ENCODE measurements around the gene PNLIP. TPM values are rescaled to one million over a fixed set of nuclear protein-coding genes. Genes with fewer than 3 reads are reported as not detected.

Gene PNLIP
- not detected in 5 replicates for total RNA-seq (2022; extraction: Qiagen RNA extraction; ENCODE audit: low read depth)

DNA sequence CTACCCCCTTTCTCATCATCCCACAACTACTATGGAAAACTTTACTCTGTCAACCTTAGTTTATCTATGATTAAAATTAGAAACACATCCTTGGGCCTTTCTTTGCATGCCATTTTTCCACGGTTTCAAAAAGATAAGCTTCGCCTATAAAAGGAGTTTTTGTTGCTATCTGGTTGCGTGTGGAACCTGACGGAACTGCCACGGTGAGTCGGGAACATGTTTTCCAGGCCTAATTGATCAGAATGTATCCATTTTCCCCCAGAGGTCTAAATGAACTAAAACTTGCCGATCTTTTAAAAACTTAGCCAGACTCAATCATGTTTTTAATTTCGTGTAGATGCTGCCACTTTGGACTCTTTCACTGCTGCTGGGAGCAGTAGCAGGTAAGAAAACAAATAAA lies at the start of gene PNLIP:
Gene PNLIP, plus strand, starts transcription at position 176 of the 400 bp plus-strand sequence. Its CDS starts 162 bp downstream, at position 338.

DNA sequence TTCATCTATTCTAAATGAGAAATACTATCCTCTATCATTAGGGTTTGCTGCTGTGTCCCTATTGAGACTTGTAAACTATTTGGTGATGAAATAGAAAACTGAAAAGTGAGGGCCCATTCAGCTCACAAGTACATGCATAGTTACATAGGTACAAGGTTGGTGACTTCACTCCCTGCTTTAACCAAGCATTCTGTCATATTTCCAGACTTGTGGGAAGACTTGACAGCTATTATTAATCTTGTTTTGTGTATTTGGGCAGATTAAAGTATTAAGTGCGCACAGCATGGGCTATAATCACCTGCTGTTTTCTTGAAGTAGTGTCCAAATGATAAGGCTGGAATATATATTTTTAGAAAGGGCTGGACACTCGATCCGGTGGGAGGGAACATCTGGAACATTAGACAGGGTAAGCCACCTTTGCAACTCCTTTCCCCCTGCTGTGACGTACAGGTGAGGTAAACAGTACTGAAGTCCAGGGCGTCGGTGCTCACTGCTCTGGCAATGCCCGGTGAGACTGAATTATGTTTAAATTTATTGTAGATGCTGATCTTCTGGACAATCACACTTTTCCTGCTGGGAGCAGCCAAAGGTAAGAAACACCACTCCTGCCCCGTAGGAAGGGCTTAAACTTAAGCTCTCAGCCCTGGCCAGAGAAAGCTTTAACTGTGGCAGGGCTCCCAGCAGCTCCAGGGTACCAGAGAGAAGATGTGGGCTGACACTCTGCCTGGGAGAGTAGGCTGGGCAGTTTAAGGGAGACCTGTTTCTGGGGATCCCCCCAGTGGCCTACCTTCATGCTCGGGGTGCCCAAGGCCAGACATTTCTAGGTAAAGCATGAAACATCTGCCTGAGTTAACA lies 45.1 kb downstream of the PNLIP start, which contains the start of gene PNLIPRP1:
Gene PNLIPRP1, plus strand, starts transcription at position 370 of the 855 bp plus-strand sequence. Its CDS starts 171 bp downstream, at position 541.

Other genes starting within 250 kb of the PNLIP start
- gene CCDC172, start 221.5 kb upstream of the PNLIP start, total RNA-seq (2022; extraction: Qiagen RNA extraction; ENCODE audit: low read depth): not detected in 5 replicates
- not detected in 5 replicates for gene PNLIPRP3, start 118.1 kb upstream of the PNLIP start, total RNA-seq (2022; extraction: Qiagen RNA extraction; ENCODE audit: low read depth)
- gene PNLIPRP1, start 45.0 kb downstream of the PNLIP start, total RNA-seq (2022; extraction: Qiagen RNA extraction; ENCODE audit: low read depth): not detected in 5 replicates
- 0.09 to 0.13 TPM (median 0.10 TPM) in 3 of 5 replicates, not detected in the others for gene PNLIPRP2, start 75.0 kb downstream of the PNLIP start, total RNA-seq (2022; extraction: Qiagen RNA extraction; ENCODE audit: low read depth)
- 11.9 to 14.6 TPM (median 13.5 TPM) in 5 replicates for gene HSPA12A, start 196.6 kb downstream of the PNLIP start, total RNA-seq (2022; extraction: Qiagen RNA extraction; ENCODE audit: low read depth)